KMS-11 (cell line): Measurements from ENCODE around the gene ITPR3.
A peak's percentile ranks its signal among the peaks of the same experiment; 100 is the strongest.

Experiments used
- H2AFZ ChIP-seq: fragments of 200-600 bp; sonication (generic); 2 replicates; pipeline ENCODE4 v1.6.1; 2016; ENCODE audit warnings: antibody characterized with exemption, mixed run types, low read depth
- H3K27ac ChIP-seq: fragments of 200-600 bp; sonication (generic); 2 replicates; pipeline ENCODE4 v1.6.1; 2016; ENCODE audit warnings: mild to moderate bottlenecking, mixed run types
- H3K27me3 ChIP-seq: fragments of 200-600 bp; sonication (generic); 2 replicates; pipeline ENCODE4 v1.6.1; 2017; ENCODE audit warnings: mild to moderate bottlenecking, low read depth, mixed run types, moderate library complexity; ENCODE audit not compliant: insufficient read depth
- H3K36me3 ChIP-seq: fragments of 200-600 bp; sonication (generic); 2 replicates; pipeline ENCODE4 v1.6.1; 2017; ENCODE audit warnings: mild to moderate bottlenecking, mixed run types; ENCODE audit not compliant: insufficient read depth
- H3K4me1 ChIP-seq: fragments of 200-600 bp; sonication (generic); 2 replicates; pipeline ENCODE4 v1.6.1; 2016; ENCODE audit warnings: mild to moderate bottlenecking, low read depth, mixed run types; ENCODE audit not compliant: poor library complexity, severe bottlenecking
- H3K4me2 ChIP-seq: fragments of 200-600 bp; sonication (generic); 2 replicates; pipeline ENCODE4 v1.7.0; 2016; ENCODE audit warnings: mild to moderate bottlenecking, mixed run types
- H3K4me3 ChIP-seq: fragments of 200-600 bp; sonication (generic); IDR thresholded peaks from 2 replicates; pipeline ENCODE4 v1.6.1; 2017; ENCODE audit warnings: low read depth, low read length, mixed read lengths; ENCODE audit not compliant: insufficient read depth
- H3K79me2 ChIP-seq: fragments of 200-600 bp; sonication (generic); 2 replicates; pipeline ENCODE4 v1.6.1; 2016; ENCODE audit warnings: low read depth, mixed run types; ENCODE audit not compliant: insufficient read depth
- H3K9ac ChIP-seq: fragments of 200-600 bp; sonication (generic); 2 replicates; pipeline ENCODE4 v1.6.1; 2016; ENCODE audit warnings: mild to moderate bottlenecking, mixed run types
- H4K20me1 ChIP-seq: fragments of 200-600 bp; sonication (generic); 2 replicates; pipeline ENCODE4 v1.6.1; 2016; ENCODE audit warnings: mild to moderate bottlenecking, mixed run types; ENCODE audit not compliant: insufficient read depth
- CTCF ChIP-seq: fragments of 200-600 bp; sonication (generic); conservative IDR thresholded peaks from 2 replicates; pipeline ENCODE4 v1.6.1; 2017; ENCODE audit warnings: low read depth, mild to moderate bottlenecking, antibody characterized with exemption, low read length, moderate library complexity, mixed read lengths

ITPR3 gene

DNA sequence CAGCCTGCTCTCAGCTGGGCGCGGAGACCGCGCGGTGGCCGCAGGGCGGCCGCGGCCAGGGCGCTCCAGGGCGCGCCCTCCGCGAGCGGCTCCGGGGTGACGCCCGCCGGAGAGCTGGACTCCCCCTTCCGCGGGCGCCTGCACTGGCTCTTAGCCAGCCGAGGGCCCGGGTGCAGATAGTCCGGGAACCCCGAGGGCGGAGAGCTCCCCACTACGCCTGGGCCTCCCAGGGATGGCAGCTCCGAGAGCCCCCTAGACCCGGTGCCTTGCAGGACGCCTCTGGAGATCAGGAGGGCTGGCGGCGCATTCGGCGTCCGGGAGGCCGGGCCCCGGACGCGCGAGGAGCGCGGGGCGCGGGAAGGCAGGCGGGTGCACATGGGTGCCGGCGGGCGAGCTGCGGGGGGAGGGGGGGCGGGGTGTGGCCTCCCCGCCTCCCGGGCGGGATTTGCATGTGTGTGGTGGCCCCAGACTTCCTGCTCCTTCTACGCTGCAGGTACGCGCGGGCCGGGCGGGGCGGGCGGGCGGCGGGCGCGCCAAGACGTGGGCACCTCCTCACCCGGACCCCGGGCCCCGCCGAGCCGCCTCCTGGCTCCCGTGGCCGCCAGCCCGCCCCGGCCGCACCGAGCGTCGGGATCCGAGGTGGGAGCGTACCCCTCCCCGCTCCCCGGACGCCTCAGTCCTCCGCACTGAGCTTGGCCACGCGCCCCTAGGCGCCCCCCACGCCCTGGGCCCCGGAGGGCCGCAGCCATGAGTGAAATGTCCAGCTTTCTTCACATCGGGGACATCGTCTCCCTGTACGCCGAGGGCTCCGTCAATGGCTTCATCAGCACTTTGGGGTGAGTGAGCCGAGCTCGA is at the start of gene ITPR3:
TSS of gene ITPR3 (plus strand) at position 467 of the 855 bp plus-strand sequence. CDS start at position 748, 281 bp downstream.
- Histone ChIP-seq H3K4me1 (peaks cover 26% of the 10 kb centered on the region), H3K4me3 (peak within 1 kb of the TSS; percentile 65), H2AFZ (peak within 1 kb of the TSS; percentile 89), H3K27ac (peak within 1 kb of the TSS; percentile 45), H4K20me1 (no peaks in the 10 kb centered on the region), H3K4me2 (peak within 1 kb of the TSS; percentile 99), H3K27me3 (no peaks in the 10 kb centered on the region), H3K9ac (peak within 1 kb of the TSS; percentile 80), H3K79me2 (peaks cover 44% of the 10 kb centered on the region; the same call in 1 of the 2 replicates), H3K36me3 (no peaks in the 10 kb centered on the region)
- 0 out of 2 replicates have a peak, but pooled peaks have one; percentile 3 for TF ChIP-seq CTCF

GRCh38 chr6:33571637-33572316 is 49.3 kb upstream of the ITPR3 start:
- Histone ChIP-seq H4K20me1 (no peaks in the 10 kb centered on the region), H3K27ac (peak overlapping the region; percentile 98), H3K79me2 (no peaks in the 10 kb centered on the region), H2AFZ (peak overlapping the region; percentile 50; the same call in 1 of the 2 replicates), H3K4me2 (peak overlapping the region; percentile 93), H3K9ac (peak overlapping the region; percentile 93), H3K4me1 (peaks cover 19% of the 10 kb centered on the region), H3K36me3 (no peaks in the 10 kb centered on the region; the same call in 1 of the 2 replicates), H3K27me3 (no peaks in the 10 kb centered on the region), H3K4me3 (no peak overlapping the region)
- TF ChIP-seq CTCF: no peak

DNA sequence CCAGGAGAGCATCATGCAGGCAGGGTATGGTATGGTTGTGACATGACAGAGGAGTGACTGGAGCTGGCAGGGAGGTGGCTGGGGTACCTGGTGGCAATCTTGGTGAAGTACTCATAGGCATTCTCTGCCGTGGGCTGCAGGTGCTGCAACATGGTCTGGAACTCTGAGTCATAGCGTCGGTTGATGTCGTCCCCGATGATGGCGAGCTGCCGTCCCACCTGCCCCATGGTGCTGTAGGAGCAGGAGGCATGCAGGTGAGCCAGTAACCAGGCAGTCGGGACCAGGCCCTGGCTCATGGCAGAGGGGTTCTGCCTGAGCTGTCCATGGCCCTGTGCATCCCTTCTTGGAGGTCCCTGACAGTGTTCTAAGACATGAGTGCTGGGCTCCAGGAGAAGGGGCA is 45.9 kb upstream of the ITPR3 start:
- peaks cover 25% of the 10 kb centered on the region for H3K79me2 ChIP-seq

GRCh38 chr6:33576668-33577067 is 44.5 kb upstream of the ITPR3 start:
- Histone ChIP-seq H3K4me3 (no peak overlapping the region), H2AFZ (no peak overlapping the region), H3K4me1 (peaks cover 27% of the 10 kb centered on the region), H3K9ac (no peak overlapping the region), H3K79me2 (peaks cover 25% of the 10 kb centered on the region), H4K20me1 (no peaks in the 10 kb centered on the region), H3K27ac (no peak overlapping the region), H3K36me3 (no peaks in the 10 kb centered on the region; the same call in 1 of the 2 replicates), H3K4me2 (no peak overlapping the region), H3K27me3 (no peaks in the 10 kb centered on the region)
- no peak for TF ChIP-seq CTCF

More for the DNA sequence above, 45.9 kb upstream of the ITPR3 start:
- TF ChIP-seq CTCF: no peak
- Histone ChIP-seq H3K4me2 (no peak overlapping the region), H4K20me1 (no peaks in the 10 kb centered on the region), H3K4me3 (no peak overlapping the region), H2AFZ (no peak overlapping the region), H3K27me3 (no peaks in the 10 kb centered on the region), H3K9ac (no peak overlapping the region), H3K4me1 (peaks cover 27% of the 10 kb centered on the region), H3K27ac (no peak overlapping the region), H3K36me3 (no peaks in the 10 kb centered on the region; the same call in 1 of the 2 replicates)
